DND-41 (cell line): ENCODE data around the gene SNX32.

Experiments
- CTCF ChIP-seq: IDR thresholded peaks from 2 replicates; pipeline ENCODE4 v1.5.1; 2012; ENCODE audit warnings: borderline replicate concordance, low read length, moderate library complexity, mild to moderate bottlenecking; ENCODE audit not compliant: poor library complexity, severe bottlenecking; ENCODE audit errors: extremely low read depth
- EZH2 ChIP-seq: IDR thresholded peaks from 3 replicates; pipeline ENCODE4 v1.6.1; 2012; ENCODE audit warnings: borderline replicate concordance, low read depth, mild to moderate bottlenecking, moderate library complexity, low read length, inconsistent platforms; ENCODE audit not compliant: severe bottlenecking

- TF ChIP-seq CTCF = no peak
- TF ChIP-seq EZH2 = no peak
Observed at GRCh38 chr11:65829459-65829858, 4.3 kb upstream of the SNX32 start.
